ENCODE results near the gene MAGEA1. TPM values are rescaled to one million over a fixed set of nuclear protein-coding genes. Genes with fewer than 3 reads are reported as not detected.
"Not testable (repeated sequence)": the region's sequence is repeated elsewhere in the genome, so short reads cannot be mapped to it uniquely, and the experiment has no call there.

MAGEA1 gene
- not detected for total RNA-seq

- no peak for DNase-seq (ENCODE audit: low spot score in 2 of 2)
- H3K4me3 ChIP-seq (ENCODE audit: low read depth, poor library complexity, severe bottlenecking), result no peak within 1 kb of the TSS
- TF ChIP-seq POLR2A (IDR thresholded peaks at IDR 0.05) (no peak), CTCF (IDR thresholded peaks at IDR 0.05) (no peak)
- WGBS, 2 donors, result 90 to 99% methylated on average over 13 to 18 of the region's 19 CpGs
- intact Hi-C loops (cut with DNase I; ENCODE audit: low total_unique reads), result no loop called here
Measured at GRCh38 chrX:153179131-153179530, at the start of gene MAGEA1. MAGEA1 (plus strand) TSS chrX:153179284; CDS start chrX:153182390, 3,106 bp downstream.

GRCh38 chrX:153132924-153133323 is 46.2 kb upstream of the MAGEA1 start:
- H3K4me3 ChIP-seq (ENCODE audit: low read depth, poor library complexity, severe bottlenecking); intact Hi-C loops (cut with DNase I; ENCODE audit: low total_unique reads); DNase-seq (ENCODE audit: low spot score in 2 of 2): not testable (repeated sequence)
- no CpG with 5 or more reads among the region's 12 CpGs for WGBS, 2 donors

- H3K4me3 ChIP-seq (ENCODE audit: low read depth, poor library complexity, severe bottlenecking); intact Hi-C loops (cut with DNase I; ENCODE audit: low total_unique reads); DNase-seq (ENCODE audit: low spot score in 2 of 2): not testable (repeated sequence)
- WGBS, 2 donors, result no CpG with 5 or more reads among the region's 4 CpGs
Measured at GRCh38 chrX:153139074-153139473, 40.0 kb upstream of the MAGEA1 start.

- no CpG with 5 or more reads among the region's 7 CpGs for WGBS, 2 donors
- intact Hi-C loops (cut with DNase I; ENCODE audit: low total_unique reads); DNase-seq (ENCODE audit: low spot score in 2 of 2); H3K4me3 ChIP-seq (ENCODE audit: low read depth, poor library complexity, severe bottlenecking): not testable (repeated sequence)
Measured at GRCh38 chrX:153146288-153146687, 32.8 kb upstream of the MAGEA1 start.

DNA sequence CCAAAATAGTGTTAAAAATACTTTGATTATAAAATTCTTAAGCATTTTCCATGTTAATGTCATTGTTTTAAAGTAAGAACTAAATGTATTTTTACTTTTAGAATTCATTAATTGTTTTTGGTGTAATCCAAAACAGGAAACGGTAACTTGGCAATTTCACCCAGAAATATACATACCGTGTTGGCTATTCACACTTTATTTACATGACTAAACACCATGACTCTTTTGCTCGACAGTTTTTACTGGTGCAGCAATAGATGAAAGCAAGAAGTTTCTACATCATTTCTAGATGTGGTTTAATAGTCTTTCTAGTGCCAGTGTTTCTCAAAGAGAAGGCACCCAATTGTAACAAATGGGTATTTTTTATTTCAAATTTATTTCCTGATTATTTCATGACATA is 25.6 kb upstream of the MAGEA1 start:
- intact Hi-C loops (cut with DNase I; ENCODE audit: low total_unique reads), result no loop called here
- 68 to 70% methylated on average over 3 of the region's 3 CpGs for WGBS, 2 donors
- TF ChIP-seq CTCF (IDR thresholded peaks at IDR 0.05), result no peak
- no peak for TF ChIP-seq POLR2A (IDR thresholded peaks at IDR 0.05)
- DNase-seq (ENCODE audit: low spot score in 2 of 2), result no peak
- no peak overlapping the region for H3K4me3 ChIP-seq (ENCODE audit: low read depth, poor library complexity, severe bottlenecking)

GRCh38 chrX:153157450-153157849 is 21.6 kb upstream of the MAGEA1 start:
- no peak for TF ChIP-seq POLR2A (IDR thresholded peaks at IDR 0.05)
- no peak for TF ChIP-seq CTCF (IDR thresholded peaks at IDR 0.05)
- 52 to 55% methylated on average over 5 of the region's 5 CpGs for WGBS, 2 donors
- no peak overlapping the region for H3K4me3 ChIP-seq (ENCODE audit: low read depth, poor library complexity, severe bottlenecking)
- intact Hi-C loops (cut with DNase I; ENCODE audit: low total_unique reads), result no loop called here
- no peak for DNase-seq (ENCODE audit: low spot score in 2 of 2)

DNA sequence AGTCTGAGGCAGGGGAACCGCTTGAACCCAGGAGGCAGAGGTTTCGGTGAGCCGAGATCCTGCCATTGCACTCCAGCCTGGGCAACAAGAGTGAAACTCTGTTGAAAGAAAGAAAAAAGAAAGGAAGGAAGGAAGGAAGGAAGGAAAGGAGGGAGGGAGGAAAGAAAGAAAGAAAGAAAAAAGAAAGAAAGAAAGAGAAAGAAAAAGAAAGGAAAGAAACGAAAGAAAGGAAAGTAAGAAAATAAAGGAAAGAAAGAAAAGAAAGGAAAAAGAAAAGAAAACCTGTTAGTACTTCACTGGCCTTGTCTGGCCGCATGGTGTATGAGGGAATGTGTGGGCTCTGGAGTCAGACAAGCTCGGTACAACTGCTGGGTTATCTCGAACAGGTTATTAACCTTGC is 20.8 kb upstream of the MAGEA1 start:
- DNase-seq (ENCODE audit: low spot score in 2 of 2), result no peak
- intact Hi-C loops (cut with DNase I; ENCODE audit: low total_unique reads), result no loop called here
- TF ChIP-seq POLR2A (IDR thresholded peaks at IDR 0.05) (no peak), CTCF (IDR thresholded peaks at IDR 0.05) (no peak)
- H3K4me3 ChIP-seq (ENCODE audit: low read depth, poor library complexity, severe bottlenecking), result no peak overlapping the region
- 91 to 92% methylated on average over 7 of the region's 7 CpGs for WGBS, 2 donors

Measured in lower leg skin (tissue), 4 donors.